ENCODE data around the gene CREB5. TPM values are rescaled to one million over a fixed set of nuclear protein-coding genes. Genes with fewer than 3 reads are reported as not detected.

The CREB5 gene
- total and polyA plus RNA-seq, 2 experiments from 2014 or later: 2.4 to 4.4 TPM

- H2AFZ ChIP-seq: no peak overlapping the region
Observed at GRCh38 chr7:28607855-28608193, 195.5 kb downstream of the CREB5 start.

More at GRCh38 chr7:28607855-28608193, 195.5 kb downstream of the CREB5 start:
- H3K4me1 Mint-ChIP-seq: no peaks in the 10 kb centered on the region
- H3K27me3 ChIP-seq (ENCODE audit: insufficient read depth): no peaks in the 10 kb centered on the region
- DNase-seq (ENCODE audit: low spot score) (no peak), ATAC-seq (no peak)
- no peak overlapping the region for H3K4me3 Mint-ChIP-seq
- no peaks in the 10 kb centered on the region for H3K36me3 ChIP-seq (ENCODE audit: insufficient read depth)
- H3K79me2 ChIP-seq (replicated peaks; ENCODE audit: insufficient read depth): no peaks in the 10 kb centered on the region
- H3K27me3 Mint-ChIP-seq (ENCODE audit: insufficient read depth, low read depth, poor library complexity): peaks cover 2% of the 10 kb centered on the region
- H3K27ac Mint-ChIP-seq: no peak overlapping the region
- H3K4me1 ChIP-seq (ENCODE audit: insufficient read depth): no peaks in the 10 kb centered on the region
- no peak overlapping the region for H3K4me2 ChIP-seq
- TF ChIP-seq ETS1 (IDR thresholded peaks at IDR 0.05): no peak
- no peak for TF ChIP-seq POLR2AphosphoS5 (IDR thresholded peaks at IDR 0.05; ENCODE audit: low read depth)
- no peak for TF ChIP-seq STAT1 (IDR thresholded peaks at IDR 0.05; ENCODE audit: unreplicated experiment)
- TF ChIP-seq CTCF (conservative IDR thresholded peaks at IDR 0.05; ENCODE audit: low read depth in 2 of 2): no peak
- TF ChIP-seq NANOG (IDR thresholded peaks at IDR 0.05; ENCODE audit: borderline replicate concordance): no peak
- TF ChIP-seq ZNF462 (CRISPR knock-in tag; IDR thresholded peaks at IDR 0.05): no peak
- no peak for TF ChIP-seq CREB1 (CRISPR knock-in tag; IDR thresholded peaks at IDR 0.05; ENCODE audit: low read depth)
- TF ChIP-seq ZNF331 (CRISPR knock-in tag; IDR thresholded peaks at IDR 0.05; ENCODE audit: low read depth): no peak
- TF ChIP-seq JUNB (IDR thresholded peaks at IDR 0.05; ENCODE audit: unreplicated experiment): no peak
- no peak for TF ChIP-seq EZH2phosphoT487 (IDR thresholded peaks at IDR 0.05; ENCODE audit: unreplicated experiment)
- no peak for TF ChIP-seq REST (IDR thresholded peaks at IDR 0.05; ENCODE audit: unreplicated experiment)
- H3F3A ChIP-seq (replicated peaks; ENCODE audit: low read depth): no peaks in the 10 kb centered on the region
- no peak overlapping the region for H3K27ac ChIP-seq (ENCODE audit: low read depth)
- no peaks in the 10 kb centered on the region for H3K9me3 Mint-ChIP-seq
- no peaks in the 10 kb centered on the region; the same call in 1 of the 2 replicates for H3K9me2 ChIP-seq (ENCODE audit: insufficient read depth)
- H4K20me1 ChIP-seq (replicated peaks; ENCODE audit: insufficient read depth): no peaks in the 10 kb centered on the region
- no peak overlapping the region for H3K4me3 ChIP-seq
- no peaks in the 10 kb centered on the region for H3K36me3 Mint-ChIP-seq (ENCODE audit: low read depth)
